HCT116 (cell line): ENCODE results near the gene USP48. TPM values are rescaled to one million over a fixed set of nuclear protein-coding genes. Genes with fewer than 3 reads are reported as not detected.

Source experiments
- ATAC-seq: fragments of 200-7000 bp; cut with Tn5 transposase; 2 replicates; pipeline ENCODE4 v1.9.1; 2020; ENCODE audit warnings: mild to moderate bottlenecking, moderate library complexity
- BruUV-seq: library from RNA; stranded (reverse); fragments of 400-500 nt; replicated peaks from 2 replicates; lab custom pipeline; 2021; lab: Mats Ljungman, UMichigan
- CTCF ChIA-PET: fragments of 300-600 bp; sonication (Branson Sonifier 250); formaldehyde crosslinking; loops from one replicate; lab custom pipeline; 2021; ENCODE audit warnings: antibody characterized with exemption; lab: Charles Lee
- POLR2A ChIA-PET: fragments of 300-600, 350-600 bp; sonication (Branson Sonifier 250); formaldehyde crosslinking; loops from one replicate; lab custom pipeline; 2021; ENCODE audit warnings: antibody characterized with exemption; lab: Charles Lee
- RAD21 ChIA-PET, 2 experiments: fragments of 300-600 bp; sonication (Branson Sonifier 250); formaldehyde crosslinking; loops; one replicate each; lab custom pipeline; 2023; ENCODE audit warnings: low total read pairs in 2 of 2; ENCODE audit not compliant: uncharacterized antibody in 2 of 2, unreplicated experiment in 2 of 2, low non-redundant PET in 1 of 2; lab: Charles Lee
- DNase-seq: peaks from one replicate; pipeline ENCODE4 v3.0.0-alpha.2; 2010; ENCODE audit warnings: low read depth, low spot score
- H2AFZ ChIP-seq: fragments of 200-600 bp; shearing (Covaris generic), sonication (generic); 2 replicates; pipeline ENCODE4 v1.6.1; 2017; ENCODE audit warnings: low read depth, mixed run types, mixed read lengths, antibody characterized with exemption, low read length; ENCODE audit not compliant: poor library complexity, severe bottlenecking
- H3K27ac ChIP-seq: 2 replicates; pipeline ENCODE4 v1.5.1; 2012; ENCODE audit warnings: low read depth, low read length
- H3K27me3 ChIP-seq: fragments of 200-600 bp; sonication (generic); 2 replicates; pipeline ENCODE4 v1.6.1; 2016; ENCODE audit warnings: mixed run types, low read length, mixed read lengths; ENCODE audit not compliant: insufficient read depth
- H3K36me3 ChIP-seq, 2 experiments: fragments of 200-500 bp in 1 of 2; fragments of 200-600 bp in 1 of 2; sonication (Bioruptor generic) in 1 of 2; sonication (generic) in 1 of 2; 2 replicates each; pipeline versions ENCODE4 v1.5.1 to v1.6.1; 2014 to 2016; ENCODE audit warnings: low read length in 2 of 2, inconsistent platforms in 1 of 2, mixed read lengths in 1 of 2, mixed run types in 1 of 2; ENCODE audit not compliant: insufficient read depth in 2 of 2, control insufficient read depth in 1 of 2
- H3K4me1 ChIP-seq, 2 experiments: fragments of 200-600 bp in 1 of 2; sonication (generic) in 1 of 2; 2 replicates each; pipeline versions ENCODE4 v1.5.1 to v1.6.1; 2012 to 2017; ENCODE audit warnings: low read length in 2 of 2, inconsistent platforms in 1 of 2, mild to moderate bottlenecking in 1 of 2, mixed read lengths in 1 of 2, mixed run types in 1 of 2, moderate library complexity in 1 of 2; ENCODE audit not compliant: insufficient read depth in 2 of 2, control insufficient read depth in 1 of 2
- H3K4me2 ChIP-seq: fragments of 200-600 bp; sonication (generic); 2 replicates; pipeline ENCODE4 v1.6.1; 2017; ENCODE audit warnings: mixed run types, low read length, mixed read lengths
- H3K4me3 ChIP-seq, 2 experiments: fragments of 200-600 bp in 1 of 2; sonication (generic) in 1 of 2; replicated peaks in 1 of 2; 2 replicates each; pipeline ENCODE4 v1.5.1; 2011 to 2016; ENCODE audit warnings: low read length in 2 of 2, control low read depth in 1 of 2, low read depth in 1 of 2, mild to moderate bottlenecking in 1 of 2, mixed read lengths in 1 of 2, mixed run types in 1 of 2
- H3K79me2 ChIP-seq: fragments of 200-600 bp; sonication (generic); 2 replicates; pipeline ENCODE4 v1.6.1; 2017; ENCODE audit warnings: mild to moderate bottlenecking, mixed run types, low read length, moderate library complexity, mixed read lengths; ENCODE audit not compliant: insufficient read depth
- H3K9ac ChIP-seq: fragments of 200-600 bp; sonication (generic); 2 replicates; pipeline ENCODE4 v1.6.1; 2016; ENCODE audit warnings: low read length, mixed read lengths
- H3K9me2 ChIP-seq: fragments of 200-600 bp; sonication (generic), shearing (Covaris generic); 2 replicates; pipeline ENCODE4 v1.6.1; 2017; ENCODE audit warnings: mixed run types, mild to moderate bottlenecking, moderate library complexity; ENCODE audit not compliant: insufficient read depth
- H3K9me3 ChIP-seq, 2 experiments: fragments of 200-500 bp in 1 of 2; fragments of 200-600 bp in 1 of 2; sonication (Bioruptor generic) in 1 of 2; sonication (generic) in 1 of 2; 2 replicates each; pipeline ENCODE4 v1.6.1; 2014 to 2017; ENCODE audit warnings: low read length in 2 of 2, mixed read lengths in 2 of 2, inconsistent platforms in 1 of 2, low read depth in 1 of 2, mild to moderate bottlenecking in 1 of 2, mixed run types in 1 of 2, moderate library complexity in 1 of 2; ENCODE audit not compliant: control insufficient read depth in 1 of 2, insufficient read depth in 1 of 2
- H4K20me1 ChIP-seq: fragments of 200-600 bp; sonication (generic), shearing (Covaris generic); 2 replicates; pipeline ENCODE4 v1.6.1; 2017; ENCODE audit warnings: mixed run types, mild to moderate bottlenecking, moderate library complexity; ENCODE audit not compliant: insufficient read depth
- EGR1 ChIP-seq: IDR thresholded peaks from 2 replicates; pipeline ENCODE4 v1.6.1; 2012; ENCODE audit warnings: low read depth
- EZH2 ChIP-seq: fragments of 200-600 bp; sonication (generic); IDR thresholded peaks from 2 replicates; pipeline ENCODE4 v1.6.1; 2017; ENCODE audit warnings: antibody characterized with exemption, mixed run types
- POLR2A ChIP-seq: IDR thresholded peaks from 2 replicates; pipeline ENCODE4 v1.7.0; 2011; ENCODE audit warnings: borderline replicate concordance; ENCODE audit not compliant: insufficient read depth, insufficient read length; ENCODE audit errors: extremely low read depth
- POLR2AphosphoS5 ChIP-seq: IDR thresholded peaks from 2 replicates; pipeline ENCODE4 v1.6.1; 2011; ENCODE audit warnings: mild to moderate bottlenecking, low read depth, low read length, moderate library complexity
- RAD21 ChIP-seq: IDR thresholded peaks from 2 replicates; pipeline ENCODE4 v1.6.1; 2012; ENCODE audit warnings: low read depth, mild to moderate bottlenecking
- intact Hi-C: fragments of 100-400 bp; cut with micrococcal nuclease; formaldehyde crosslinking; loops from 2 replicates; pipeline ENCODE4 v1.10.0; 2022
- total RNA-seq: library from RNA; stranded (reverse); gene quantifications from one replicate; pipeline ENCODE4 v1.2.1, GENCODE V29; 2021; ENCODE audit not compliant: unreplicated experiment
- TF ChIP-seq, protein P1 (sequence below), 3 experiments: fragments of 200-600 bp in 1 of 3; sonication (generic) in 1 of 3; IDR thresholded peaks in 2 of 3; conservative IDR thresholded peaks in 1 of 3; 2 replicates each; pipeline ENCODE4 v1.5.1; 2012 to 2017; ENCODE audit warnings: low read depth in 2 of 3, low read length in 2 of 3, antibody characterized with exemption in 1 of 3, borderline replicate concordance in 1 of 3, control low read depth in 1 of 3, mild to moderate bottlenecking in 1 of 3, mixed read lengths in 1 of 3, mixed run types in 1 of 3, moderate library complexity in 1 of 3; ENCODE audit not compliant: insufficient read depth in 1 of 3
- TF ChIP-seq, protein P2 (sequence below): IDR thresholded peaks from 2 replicates; pipeline ENCODE4 v1.6.1; 2012

Gene USP48
- total RNA-seq, 1 experiment from 2014 or later = 54.8 TPM

DNA sequence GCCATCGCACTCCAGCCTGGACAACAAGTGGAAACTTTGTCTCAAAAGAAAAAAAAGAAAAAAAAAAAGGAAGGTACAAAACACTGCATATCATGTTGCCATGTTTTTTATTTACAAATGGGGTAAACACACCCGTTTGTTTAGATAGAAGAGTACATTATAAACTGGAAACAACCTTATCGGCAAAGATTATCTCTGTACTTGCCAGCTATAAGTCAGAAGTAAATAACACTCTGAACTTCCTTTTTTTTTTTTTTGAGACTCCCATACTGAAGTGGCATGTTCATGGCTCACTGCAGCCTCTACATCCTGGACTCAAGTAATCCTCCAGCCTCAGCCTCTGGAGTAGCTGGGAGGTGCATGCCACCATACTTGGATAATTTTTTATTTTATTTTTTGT is 21.9 kb downstream of the USP48 start (continued):
- TF ChIP-seq, protein P1, sequence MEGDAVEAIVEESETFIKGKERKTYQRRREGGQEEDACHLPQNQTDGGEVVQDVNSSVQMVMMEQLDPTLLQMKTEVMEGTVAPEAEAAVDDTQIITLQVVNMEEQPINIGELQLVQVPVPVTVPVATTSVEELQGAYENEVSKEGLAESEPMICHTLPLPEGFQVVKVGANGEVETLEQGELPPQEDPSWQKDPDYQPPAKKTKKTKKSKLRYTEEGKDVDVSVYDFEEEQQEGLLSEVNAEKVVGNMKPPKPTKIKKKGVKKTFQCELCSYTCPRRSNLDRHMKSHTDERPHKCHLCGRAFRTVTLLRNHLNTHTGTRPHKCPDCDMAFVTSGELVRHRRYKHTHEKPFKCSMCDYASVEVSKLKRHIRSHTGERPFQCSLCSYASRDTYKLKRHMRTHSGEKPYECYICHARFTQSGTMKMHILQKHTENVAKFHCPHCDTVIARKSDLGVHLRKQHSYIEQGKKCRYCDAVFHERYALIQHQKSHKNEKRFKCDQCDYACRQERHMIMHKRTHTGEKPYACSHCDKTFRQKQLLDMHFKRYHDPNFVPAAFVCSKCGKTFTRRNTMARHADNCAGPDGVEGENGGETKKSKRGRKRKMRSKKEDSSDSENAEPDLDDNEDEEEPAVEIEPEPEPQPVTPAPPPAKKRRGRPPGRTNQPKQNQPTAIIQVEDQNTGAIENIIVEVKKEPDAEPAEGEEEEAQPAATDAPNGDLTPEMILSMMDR (IDR thresholded peaks at IDR 0.05 in 2 of 3, conservative IDR thresholded peaks at IDR 0.05 in 1 of 3; ENCODE audit: borderline replicate concordance in 1 of 3, insufficient read depth in 1 of 3, low read depth in 2 of 3, low read length in 2 of 3) = no peak
- no peak for TF ChIP-seq EGR1
- no peak for TF ChIP-seq POLR2A
- TF ChIP-seq, protein P2, sequence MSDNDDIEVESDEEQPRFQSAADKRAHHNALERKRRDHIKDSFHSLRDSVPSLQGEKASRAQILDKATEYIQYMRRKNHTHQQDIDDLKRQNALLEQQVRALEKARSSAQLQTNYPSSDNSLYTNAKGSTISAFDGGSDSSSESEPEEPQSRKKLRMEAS = no peak
- no peak for TF ChIP-seq RAD21

DNA sequence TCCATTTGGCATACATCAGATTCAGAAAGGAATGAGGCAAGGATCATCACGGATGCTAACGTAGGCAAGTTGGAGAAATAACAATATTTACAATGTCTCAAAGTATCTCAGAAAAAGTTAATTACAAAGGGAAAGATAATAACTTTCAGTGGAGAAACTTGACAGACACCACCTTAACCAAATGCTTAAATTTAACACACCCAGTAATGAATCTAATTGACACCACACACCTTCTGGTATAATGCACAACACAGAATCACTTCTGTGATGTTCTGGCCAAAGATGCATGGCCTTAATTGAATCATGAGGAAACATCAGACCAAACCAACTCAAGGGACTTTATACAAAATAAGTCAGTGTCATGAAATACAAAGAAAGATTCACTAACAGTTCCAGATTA is 23.1 kb downstream of the USP48 start:
- Histone ChIP-seq H3K4me2 (no peak overlapping the region), H3K9ac (no peak overlapping the region), H3K36me3 (peaks cover 0 to 2% of the 10 kb centered on the region in 2 experiments; a peak in 2 of 4 replicates), H3K9me2 (no peaks in the 10 kb centered on the region), H2AFZ (no peak overlapping the region), H3K4me3 (no peak overlapping the region), H3K9me3 (no peaks in the 10 kb centered on the region), H3K27ac (no peak overlapping the region), H3K27me3 (no peaks in the 10 kb centered on the region), H4K20me1 (peaks cover 3% of the 10 kb centered on the region; the same call in 1 of the 2 replicates), H3K4me1 (peaks cover 4 to 9% of the 10 kb centered on the region in 2 experiments), H3K79me2 (peaks cover 79% of the 10 kb centered on the region)
- RAD21 ChIA-PET = no interaction called here
- BruUV-seq = no TSS peak
- POLR2A ChIA-PET = no interaction called here
- no peak for DNase-seq
- intact Hi-C loops = no loop called here
- no peak for ATAC-seq
- CTCF ChIA-PET = no interaction called here
- TF ChIP-seq POLR2AphosphoS5 (no peak), EZH2 (no peak)
